Keratinocyte (primary cell): Measurements from ENCODE around the gene TAS2R40. TPM values are rescaled to one million over a fixed set of nuclear protein-coding genes. Genes with fewer than 3 reads are reported as not detected.

ENCODE experiments used
- DNase-seq: peaks from one replicate; pipeline ENCODE4 v3.0.0-alpha.2; 2011; ENCODE audit warnings: low read depth, missing footprints, low spot score
- FAIRE-seq: peaks from 2 replicates; lab custom pipeline; 2011; peaks lifted over from hg19 to GRCh38; lab: Jason Lieb, UNC
- H2AFZ ChIP-seq: 2 replicates; pipeline ENCODE4 v1.6.0; 2012; ENCODE audit warnings: low read length, control low read depth, inconsistent platforms; ENCODE audit not compliant: control insufficient read depth
- H3K27ac ChIP-seq: 2 replicates; pipeline ENCODE4 v1.5.1; 2011; ENCODE audit warnings: low read length; ENCODE audit not compliant: control insufficient read depth, insufficient read depth
- H3K27me3 ChIP-seq: 3 replicates; pipeline ENCODE4 v1.6.0; 2011; ENCODE audit warnings: low read length; ENCODE audit not compliant: control insufficient read depth, insufficient read depth; ENCODE audit errors: extremely low read depth
- H3K36me3 ChIP-seq, 2 experiments: 2 replicates in 1 of 2; 3 replicates in 1 of 2; pipeline ENCODE4 v1.5.1; 2011; ENCODE audit warnings: low read length in 2 of 2, mild to moderate bottlenecking in 1 of 2; ENCODE audit not compliant: control insufficient read depth in 2 of 2, insufficient read depth in 2 of 2; ENCODE audit errors: extremely low read depth in 1 of 2
- H3K4me1 ChIP-seq: 3 replicates; pipeline ENCODE4 v1.5.1; 2011; ENCODE audit warnings: low read length; ENCODE audit not compliant: control insufficient read depth, insufficient read depth; ENCODE audit errors: extremely low read depth
- H3K4me2 ChIP-seq: 3 replicates; pipeline ENCODE4 v1.6.0; 2011; ENCODE audit warnings: low read depth, low read length; ENCODE audit not compliant: control insufficient read depth, insufficient read depth; ENCODE audit errors: extremely low read depth
- H3K4me3 ChIP-seq, 3 experiments: fragments of 200-600 bp in 1 of 3; sonication (generic) in 1 of 3; 2 replicates in 2 of 3; 3 replicates in 1 of 3; pipeline ENCODE4 v1.5.1; 2011 to 2016; ENCODE audit warnings: low read length in 3 of 3, mild to moderate bottlenecking in 3 of 3, control low read depth in 2 of 3, inconsistent platforms in 1 of 3, low read depth in 1 of 3, mixed read lengths in 1 of 3, mixed run types in 1 of 3, moderate library complexity in 1 of 3; ENCODE audit not compliant: control insufficient read depth in 2 of 3, insufficient read depth in 2 of 3; ENCODE audit errors: extremely low read depth in 1 of 3
- H3K79me2 ChIP-seq: 2 replicates; pipeline ENCODE4 v1.6.0; 2012; ENCODE audit warnings: low read length; ENCODE audit not compliant: control insufficient read depth, insufficient read depth
- H3K9ac ChIP-seq: 3 replicates; pipeline ENCODE4 v1.6.0; 2011; ENCODE audit warnings: low read length; ENCODE audit not compliant: control insufficient read depth, insufficient read depth; ENCODE audit errors: extremely low read depth
- H3K9me1 ChIP-seq: 3 replicates; pipeline ENCODE4 v1.6.0; 2011; ENCODE audit warnings: low read length; ENCODE audit not compliant: control insufficient read depth, insufficient read depth; ENCODE audit errors: extremely low read depth
- H3K9me3 ChIP-seq: 2 replicates; pipeline ENCODE4 v1.5.1; 2012; ENCODE audit warnings: low read depth, low read length; ENCODE audit not compliant: control insufficient read depth
- H4K20me1 ChIP-seq: 3 replicates; pipeline ENCODE4 v1.6.0; 2011; ENCODE audit warnings: low read length; ENCODE audit not compliant: control insufficient read depth, insufficient read depth; ENCODE audit errors: extremely low read depth
- EZH2 ChIP-seq: IDR thresholded peaks from one replicate; pipeline ENCODE4 v1.6.1; 2012; ENCODE audit warnings: inconsistent platforms, mild to moderate bottlenecking, low read length, moderate library complexity
- dilution Hi-C: fragments of 300-500 bp; cut with MboI; formaldehyde crosslinking; loops from one replicate; pipeline ENCODE4 v1.7.0; 2020; ENCODE audit warnings: low sequenced_read_pairs; ENCODE audit not compliant: extremely low pct_ligation_motif_present
- polyA plus RNA-seq, 5 experiments: library from polyadenylated mRNA; depleted of rRNA in 3 of 5; stranded (reverse) in 3 of 5; stranded (forward) in 1 of 5; unstranded in 1 of 5; fragments of >200 nt; gene quantifications; 1 replicate in 1 of 5; 2 replicates in 3 of 5; 3 replicates in 1 of 5; pipeline versions ENCODE4 v1.2.1 to v1.2.3, GENCODE V29; 2011 to 2012; ENCODE audit warnings: missing spikeins in 2 of 5, low read depth in 1 of 5, low replicate concordance in 1 of 5
- TF ChIP-seq, protein P1 (sequence below), 3 experiments: IDR thresholded peaks in 1 of 3; conservative IDR thresholded peaks in 1 of 3; optimal IDR thresholded peaks in 1 of 3; 2 replicates in 2 of 3; 3 replicates in 1 of 3; pipeline versions ENCODE3 to v1.5.1; 2011; ENCODE audit warnings: low read length in 3 of 3, mild to moderate bottlenecking in 3 of 3, moderate library complexity in 2 of 3, control low read depth in 1 of 3, inconsistent platforms in 1 of 3; ENCODE audit not compliant: insufficient read depth in 2 of 3; ENCODE audit errors: extremely low read depth in 1 of 3

TAS2R40 gene
- polyA plus RNA-seq, 1 donor (not counting 4 experiments of a cell fraction or from before 2014, with no cell fraction given) = not detected

GRCh38 chr7:143223784-143224183, 1.9 kb downstream of the TAS2R40 start:
- no peaks in the 10 kb centered on the region for H3K9me1 ChIP-seq
- no peak overlapping the region for H3K4me3 ChIP-seq
- DNase-seq (no peak), FAIRE-seq (no peak)
- H3K79me2 ChIP-seq = no peaks in the 10 kb centered on the region
- H2AFZ ChIP-seq = no peak overlapping the region
- H3K36me3 ChIP-seq = no peaks in the 10 kb centered on the region
- H3K9ac ChIP-seq = no peak overlapping the region
- no peaks in the 10 kb centered on the region for H4K20me1 ChIP-seq
- H3K27me3 ChIP-seq = peaks cover 11% of the 10 kb centered on the region
- no peaks in the 10 kb centered on the region for H3K4me1 ChIP-seq
- H3K9me3 ChIP-seq = no peaks in the 10 kb centered on the region
- no peak for TF ChIP-seq EZH2
- TF ChIP-seq, protein P1, sequence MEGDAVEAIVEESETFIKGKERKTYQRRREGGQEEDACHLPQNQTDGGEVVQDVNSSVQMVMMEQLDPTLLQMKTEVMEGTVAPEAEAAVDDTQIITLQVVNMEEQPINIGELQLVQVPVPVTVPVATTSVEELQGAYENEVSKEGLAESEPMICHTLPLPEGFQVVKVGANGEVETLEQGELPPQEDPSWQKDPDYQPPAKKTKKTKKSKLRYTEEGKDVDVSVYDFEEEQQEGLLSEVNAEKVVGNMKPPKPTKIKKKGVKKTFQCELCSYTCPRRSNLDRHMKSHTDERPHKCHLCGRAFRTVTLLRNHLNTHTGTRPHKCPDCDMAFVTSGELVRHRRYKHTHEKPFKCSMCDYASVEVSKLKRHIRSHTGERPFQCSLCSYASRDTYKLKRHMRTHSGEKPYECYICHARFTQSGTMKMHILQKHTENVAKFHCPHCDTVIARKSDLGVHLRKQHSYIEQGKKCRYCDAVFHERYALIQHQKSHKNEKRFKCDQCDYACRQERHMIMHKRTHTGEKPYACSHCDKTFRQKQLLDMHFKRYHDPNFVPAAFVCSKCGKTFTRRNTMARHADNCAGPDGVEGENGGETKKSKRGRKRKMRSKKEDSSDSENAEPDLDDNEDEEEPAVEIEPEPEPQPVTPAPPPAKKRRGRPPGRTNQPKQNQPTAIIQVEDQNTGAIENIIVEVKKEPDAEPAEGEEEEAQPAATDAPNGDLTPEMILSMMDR (optimal IDR thresholded peaks at IDR 0.05 in 1 of 3, IDR thresholded peaks at IDR 0.05 in 1 of 3, conservative IDR thresholded peaks at IDR 0.05 in 1 of 3; ENCODE audit: extremely low read depth in 1 of 3, insufficient read depth in 2 of 3, low read length in 3 of 3) = no peak
- no peak overlapping the region for H3K4me2 ChIP-seq
- dilution Hi-C loops = loop anchor here (25.0 kb wide), 1 partner anchor 411 kb away; no protein-coding TSS in a partner anchor
- no peak overlapping the region for H3K27ac ChIP-seq

DNA sequence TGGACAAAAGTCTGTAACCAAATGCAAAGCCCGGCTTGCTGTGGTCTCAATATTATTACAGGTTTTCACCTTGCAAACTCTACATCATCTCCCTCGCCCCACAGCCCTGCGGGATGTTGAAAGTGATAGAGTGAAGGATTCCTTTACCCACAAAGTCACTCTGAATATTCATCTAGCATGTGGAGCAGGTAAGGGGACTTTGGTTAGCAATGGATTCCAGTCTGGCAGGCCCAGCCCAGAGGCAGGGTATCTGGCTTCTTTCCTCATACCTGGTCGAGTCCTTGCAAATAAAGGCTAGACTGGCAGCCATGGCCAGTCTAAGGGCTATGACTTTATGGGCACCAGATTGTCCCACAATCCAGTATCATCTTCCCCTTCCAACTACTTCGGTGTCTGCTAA, 3.2 kb downstream of the TAS2R40 start:
- DNase-seq (no peak), FAIRE-seq (no peak)
- dilution Hi-C loops = no loop called here
- H3K4me1 ChIP-seq = no peaks in the 10 kb centered on the region
- peaks cover 11% of the 10 kb centered on the region for H3K27me3 ChIP-seq
- H3K9ac ChIP-seq = no peak overlapping the region
- no peaks in the 10 kb centered on the region for H3K36me3 ChIP-seq
- no peaks in the 10 kb centered on the region for H3K9me1 ChIP-seq
- no peaks in the 10 kb centered on the region for H3K79me2 ChIP-seq
- no peaks in the 10 kb centered on the region for H4K20me1 ChIP-seq
- no peak for TF ChIP-seq EZH2
- TF ChIP-seq, protein P1 (optimal IDR thresholded peaks at IDR 0.05 in 1 of 3, IDR thresholded peaks at IDR 0.05 in 1 of 3, conservative IDR thresholded peaks at IDR 0.05 in 1 of 3; ENCODE audit: extremely low read depth in 1 of 3, insufficient read depth in 2 of 3, low read length in 3 of 3) = no peak
- H3K4me2 ChIP-seq = no peak overlapping the region
- H3K4me3 ChIP-seq = no peak overlapping the region
- no peaks in the 10 kb centered on the region for H3K9me3 ChIP-seq
- no peak overlapping the region for H2AFZ ChIP-seq
- no peak overlapping the region for H3K27ac ChIP-seq
